Trophoblast cell (in vitro differentiated cells and primary cell): Measurements from ENCODE around the gene ADD1.

Source experiments
- DNase-seq, 2 donors: peaks; one replicate each; pipeline ENCODE4 v3.0.0-alpha.2; 2016
- H2AFZ ChIP-seq: 2 replicates; pipeline ENCODE4 v1.6.1; 2013; ENCODE audit warnings: low read length, moderate library complexity, mild to moderate bottlenecking; ENCODE audit not compliant: insufficient read depth, poor library complexity
- H2AK5ac ChIP-seq: 2 replicates; pipeline ENCODE4 v1.6.1; 2013; ENCODE audit warnings: mild to moderate bottlenecking, low read length
- H2BK120ac ChIP-seq: 2 replicates; pipeline ENCODE4 v1.6.1; 2013; ENCODE audit warnings: low read length, mild to moderate bottlenecking, moderate library complexity; ENCODE audit not compliant: insufficient read depth, poor library complexity
- H2BK12ac ChIP-seq: 2 replicates; pipeline ENCODE4 v1.6.1; 2013; ENCODE audit warnings: mild to moderate bottlenecking, low read length, moderate library complexity
- H2BK5ac ChIP-seq: 2 replicates; pipeline ENCODE4 v1.6.1; 2013; ENCODE audit warnings: low read length, low read depth, moderate library complexity, mild to moderate bottlenecking; ENCODE audit not compliant: poor library complexity
- H3K14ac ChIP-seq: 2 replicates; pipeline ENCODE4 v1.6.1; 2013; ENCODE audit warnings: mild to moderate bottlenecking, low read length
- H3K18ac ChIP-seq: 2 replicates; pipeline ENCODE4 v1.6.1; 2013; ENCODE audit warnings: mild to moderate bottlenecking, low read length
- H3K23ac ChIP-seq: 2 replicates; pipeline ENCODE4 v1.6.1; 2013; ENCODE audit warnings: low read length
- H3K27ac ChIP-seq: 2 replicates; pipeline ENCODE4 v1.5.1; 2013; ENCODE audit warnings: low read depth, mild to moderate bottlenecking, inconsistent platforms, low read length, moderate library complexity
- H3K27me3 ChIP-seq: 2 replicates; pipeline ENCODE4 v1.6.1; 2013; ENCODE audit warnings: inconsistent platforms, mild to moderate bottlenecking, low read length, moderate library complexity; ENCODE audit not compliant: insufficient read depth
- H3K36me3 ChIP-seq, 2 experiments: 1 replicate in 1 of 2; 2 replicates in 1 of 2; pipeline ENCODE4 v1.6.1; 2013; ENCODE audit warnings: low read length in 2 of 2, mild to moderate bottlenecking in 2 of 2, moderate library complexity in 1 of 2; ENCODE audit not compliant: insufficient read depth in 2 of 2, control insufficient read depth in 1 of 2
- H3K4ac ChIP-seq: 2 replicates; pipeline ENCODE4 v1.6.1; 2013; ENCODE audit warnings: low read depth, mild to moderate bottlenecking, low read length, moderate library complexity
- H3K4me1 ChIP-seq, 2 experiments: 1 replicate in 1 of 2; 2 replicates in 1 of 2; pipeline ENCODE4 v1.6.1; 2013; ENCODE audit warnings: low read length in 2 of 2, mild to moderate bottlenecking in 2 of 2, moderate library complexity in 1 of 2; ENCODE audit not compliant: insufficient read depth in 2 of 2, control insufficient read depth in 1 of 2
- H3K4me2 ChIP-seq: 2 replicates; pipeline ENCODE4 v1.6.1; 2013; ENCODE audit warnings: inconsistent platforms, mild to moderate bottlenecking, low read length, moderate library complexity
- H3K4me3 ChIP-seq: 2 replicates; pipeline ENCODE4 v1.5.1; 2013; ENCODE audit warnings: mild to moderate bottlenecking, low read depth, low read length, inconsistent platforms
- H3K79me1 ChIP-seq: one replicate; pipeline ENCODE4 v1.6.1; 2013; ENCODE audit warnings: low read length
- H3K79me2 ChIP-seq: 2 replicates; pipeline ENCODE4 v1.6.1; 2013; ENCODE audit warnings: low read length, mild to moderate bottlenecking; ENCODE audit not compliant: control insufficient read depth, insufficient read depth, poor library complexity
- H3K9ac ChIP-seq: 2 replicates; pipeline ENCODE4 v1.6.1; 2013; ENCODE audit warnings: mild to moderate bottlenecking, low read length
- H3K9me3 ChIP-seq: 2 replicates; pipeline ENCODE4 v1.6.1; 2013; ENCODE audit warnings: low read depth, mild to moderate bottlenecking, control low read depth, inconsistent platforms, low read length; ENCODE audit not compliant: insufficient read depth
- H4K12ac ChIP-seq: 2 replicates; pipeline ENCODE4 v1.6.1; 2013; ENCODE audit warnings: low read depth, mild to moderate bottlenecking, low read length, moderate library complexity
- H4K8ac ChIP-seq: 2 replicates; pipeline ENCODE4 v1.6.1; 2013; ENCODE audit warnings: low read depth, mild to moderate bottlenecking, low read length, moderate library complexity
- H4K91ac ChIP-seq: one replicate; pipeline ENCODE4 v1.6.1; 2013; ENCODE audit warnings: low read depth, mild to moderate bottlenecking, low read length, moderate library complexity
- WGBS: extraction: QIAGEN DNeasy Blood & Tissue Kit; methylation state at CpG from one replicate; pipeline ENCODE4 v1.1.7; 2013; ENCODE audit warnings: missing lambda C conversion rate; ENCODE audit not compliant: insufficient read length, insufficient coverage; ENCODE audit errors: extremely low coverage; 5-methylcytosine and 5-hydroxymethylcytosine counted together

ADD1 gene

DNA sequence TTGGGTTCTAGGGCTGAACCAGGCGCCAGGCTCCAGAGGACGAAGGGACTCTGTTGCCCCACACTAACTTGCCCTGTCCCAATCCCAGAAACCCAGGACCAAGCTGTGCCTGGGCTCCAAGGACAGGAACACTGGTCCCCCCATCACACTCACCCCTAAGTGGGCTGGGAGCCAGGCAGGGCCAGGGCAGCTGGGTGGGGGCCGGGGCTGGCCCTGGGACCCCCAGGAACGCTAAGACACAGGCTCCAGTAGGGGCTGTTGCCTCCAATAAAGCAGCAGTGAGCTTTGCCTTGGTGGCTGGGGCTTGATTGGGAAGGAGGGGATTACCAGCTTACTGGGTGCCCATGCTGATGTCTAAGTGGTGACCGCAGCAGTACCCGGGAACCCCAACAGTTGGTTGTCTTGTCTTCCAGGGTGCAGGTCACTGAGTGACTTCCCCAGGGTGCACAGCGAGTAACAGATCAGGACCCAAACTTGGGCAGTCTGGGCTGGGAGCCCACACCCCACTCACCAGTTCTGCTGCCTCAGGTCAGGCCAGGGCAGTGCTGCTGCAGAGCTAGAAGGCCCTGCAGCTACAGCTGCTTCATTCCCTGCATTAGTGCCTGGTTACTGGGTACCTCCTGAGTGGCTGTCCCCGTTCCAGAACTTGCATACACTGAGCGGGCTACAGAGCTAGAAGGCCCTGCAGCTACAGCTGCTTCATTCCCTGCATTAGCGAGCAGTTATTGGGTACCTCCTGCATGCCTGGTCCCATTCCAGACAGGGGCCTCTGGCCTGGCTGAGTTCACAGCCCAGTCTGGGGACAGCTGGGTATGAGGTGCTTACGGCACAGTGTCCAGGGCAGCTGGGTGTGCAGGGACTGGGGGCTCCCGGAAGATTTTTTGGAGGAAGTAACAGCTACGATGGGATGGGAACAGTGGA is 9.4 kb upstream of the ADD1 start:
- H4K12ac ChIP-seq, result no peak overlapping the region
- H2BK120ac ChIP-seq, result no peak overlapping the region
- no peak for DNase-seq
- H2AFZ ChIP-seq, result no peak overlapping the region
- H3K27ac ChIP-seq, result no peak overlapping the region
- no peak overlapping the region for H3K9ac ChIP-seq
- no peaks in the 10 kb centered on the region for H3K9me3 ChIP-seq
- no peak overlapping the region for H2BK12ac ChIP-seq
- H3K4ac ChIP-seq, result no peak overlapping the region
- WGBS, result no CpG with 5 or more reads among the region's 13 CpGs
- no peak overlapping the region for H3K4me3 ChIP-seq
- H3K4me1 ChIP-seq, result peaks cover 5% of the 10 kb centered on the region in 2 experiments
- H3K79me1 ChIP-seq, result no peaks in the 10 kb centered on the region
- H3K36me3 ChIP-seq, result peaks cover 60 to 61% of the 10 kb centered on the region in 2 experiments
- no peak overlapping the region for H3K23ac ChIP-seq
- no peak overlapping the region for H3K4me2 ChIP-seq
- H2BK5ac ChIP-seq, result no peak overlapping the region
- H3K14ac ChIP-seq, result no peak overlapping the region
- H3K79me2 ChIP-seq, result no peaks in the 10 kb centered on the region
- H2AK5ac ChIP-seq, result no peak overlapping the region
- no peak overlapping the region for H4K91ac ChIP-seq
- no peaks in the 10 kb centered on the region for H3K27me3 ChIP-seq
- H4K8ac ChIP-seq, result no peak overlapping the region
- H3K18ac ChIP-seq, result no peak overlapping the region

DNA sequence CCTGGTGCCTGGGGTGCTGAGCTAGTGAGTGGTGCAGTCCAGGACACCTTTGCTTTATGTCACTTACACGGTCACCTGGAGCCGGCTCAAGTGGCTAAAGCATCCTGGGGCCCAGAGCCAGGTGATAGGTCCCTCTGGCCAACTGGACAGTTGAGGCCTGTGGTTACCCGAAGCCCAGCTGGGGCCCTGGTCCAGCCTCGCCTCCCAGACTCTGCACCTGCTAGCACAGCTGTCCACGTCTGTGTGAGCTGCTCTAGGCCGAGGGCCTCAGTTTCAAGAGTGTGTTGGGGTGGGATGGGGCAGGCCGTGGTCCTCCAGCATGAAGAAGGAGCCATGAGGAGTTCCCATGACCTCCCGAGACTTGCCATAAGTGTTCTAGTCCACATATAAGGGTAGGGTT is 7.7 kb upstream of the ADD1 start:
- Histone ChIP-seq H3K18ac (no peak overlapping the region), H3K9ac (no peak overlapping the region), H2BK120ac (no peak overlapping the region), H2BK12ac (no peak overlapping the region), H3K4me3 (no peak overlapping the region), H3K79me2 (no peaks in the 10 kb centered on the region), H3K23ac (no peak overlapping the region), H3K27me3 (no peaks in the 10 kb centered on the region), H3K14ac (no peak overlapping the region), H4K91ac (no peak overlapping the region), H2AFZ (no peak overlapping the region), H4K12ac (no peak overlapping the region), H2AK5ac (no peak overlapping the region), H3K27ac (no peak overlapping the region), H4K8ac (no peak overlapping the region), H3K9me3 (no peaks in the 10 kb centered on the region), H2BK5ac (no peak overlapping the region), H3K4me1 (no peaks in the 10 kb centered on the region), H3K36me3 (peaks cover 47 to 51% of the 10 kb centered on the region in 2 experiments), H3K4me2 (no peak overlapping the region), H3K4ac (no peak overlapping the region), H3K79me1 (no peaks in the 10 kb centered on the region)
- no CpG with 5 or more reads among the region's 8 CpGs for WGBS
- no peak for DNase-seq

DNA sequence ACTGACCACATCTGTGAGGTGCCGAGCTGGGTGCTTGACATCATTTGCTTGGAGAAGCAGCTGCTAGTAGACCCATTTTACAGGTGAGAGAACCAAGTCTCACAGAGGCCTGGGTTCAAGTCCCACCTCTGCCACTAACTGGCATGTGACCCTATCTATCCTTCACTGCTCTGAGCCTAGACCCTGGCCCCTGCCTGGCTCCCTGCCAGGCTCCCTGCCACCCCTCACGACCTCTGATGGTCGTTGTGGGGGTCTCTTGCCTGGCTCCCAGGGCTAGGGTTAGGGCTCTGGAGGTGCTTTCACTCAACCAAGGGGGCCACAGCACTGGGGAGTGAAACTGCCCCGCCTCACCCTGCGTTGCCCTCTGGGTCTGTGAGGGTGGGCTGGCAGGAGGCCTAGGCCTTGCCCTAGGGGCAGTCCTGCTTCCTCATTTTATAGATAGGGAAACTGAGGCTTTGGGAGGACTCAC is 7.2 kb upstream of the ADD1 start:
- H3K14ac ChIP-seq, result no peak overlapping the region
- no peak overlapping the region for H3K4ac ChIP-seq
- no peak overlapping the region for H3K23ac ChIP-seq
- H2AK5ac ChIP-seq, result no peak overlapping the region
- no peaks in the 10 kb centered on the region for H3K79me1 ChIP-seq
- no peak overlapping the region for H3K18ac ChIP-seq
- H3K9ac ChIP-seq, result no peak overlapping the region
- no peaks in the 10 kb centered on the region for H3K27me3 ChIP-seq
- H2AFZ ChIP-seq, result no peak overlapping the region
- no peak overlapping the region for H4K91ac ChIP-seq
- H4K12ac ChIP-seq, result no peak overlapping the region
- no peaks in the 10 kb centered on the region for H3K79me2 ChIP-seq
- no peak overlapping the region for H3K4me3 ChIP-seq
- H3K36me3 ChIP-seq, result peaks cover 42 to 46% of the 10 kb centered on the region in 2 experiments
- no peak overlapping the region for H2BK5ac ChIP-seq
- H3K27ac ChIP-seq, result no peak overlapping the region
- H3K4me1 ChIP-seq, result no peaks in the 10 kb centered on the region
- H3K4me2 ChIP-seq, result no peak overlapping the region
- no peak overlapping the region for H4K8ac ChIP-seq
- WGBS, result no CpG with 5 or more reads among the region's 5 CpGs
- no peak overlapping the region for H2BK120ac ChIP-seq
- no peak overlapping the region for H2BK12ac ChIP-seq
- no peaks in the 10 kb centered on the region for H3K9me3 ChIP-seq
- DNase-seq, result no peak

GRCh38 chr4:2837110-2837903 is 6.3 kb upstream of the ADD1 start:
- H3K9ac ChIP-seq, result no peak overlapping the region
- WGBS, result no CpG with 5 or more reads among the region's 20 CpGs
- no peaks in the 10 kb centered on the region for H3K79me1 ChIP-seq
- H3K4me1 ChIP-seq, result no peaks in the 10 kb centered on the region
- H4K91ac ChIP-seq, result no peak overlapping the region
- no peaks in the 10 kb centered on the region for H3K9me3 ChIP-seq
- no peak overlapping the region for H3K4me3 ChIP-seq
- H4K8ac ChIP-seq, result no peak overlapping the region
- H2BK5ac ChIP-seq, result no peak overlapping the region
- H2AFZ ChIP-seq, result no peak overlapping the region
- H3K4ac ChIP-seq, result no peak overlapping the region
- H4K12ac ChIP-seq, result no peak overlapping the region
- H3K27me3 ChIP-seq, result no peaks in the 10 kb centered on the region
- H3K36me3 ChIP-seq, result peaks cover 34 to 37% of the 10 kb centered on the region in 2 experiments
- H2BK120ac ChIP-seq, result no peak overlapping the region
- no peak overlapping the region for H2AK5ac ChIP-seq
- no peaks in the 10 kb centered on the region for H3K79me2 ChIP-seq
- no peak overlapping the region for H3K18ac ChIP-seq
- H3K23ac ChIP-seq, result no peak overlapping the region
- H3K27ac ChIP-seq, result no peak overlapping the region
- H2BK12ac ChIP-seq, result no peak overlapping the region
- H3K14ac ChIP-seq, result no peak overlapping the region
- no peak overlapping the region for H3K4me2 ChIP-seq
- no peak for DNase-seq
